Adrenal gland (tissue), 5 donors: ENCODE results near the gene CEP78.

Source experiments
- CTCF ChIP-seq, 6 experiments: fragments of 450-650 bp in 4 of 6; fragments of 200-600 bp in 2 of 6; sonication (generic) in 1 of 6; IDR thresholded peaks; 1 replicate in 5 of 6; 2 replicates in 1 of 6; pipeline versions ENCODE4 v1.5.1 to v1.8.0; 2016 to 2021; ENCODE audit warnings: antibody characterized with exemption in 6 of 6, mild to moderate bottlenecking in 2 of 6, moderate library complexity in 1 of 6
- POLR2A ChIP-seq, 2 donors: fragments of 450-650 bp; IDR thresholded peaks; one replicate each; pipeline ENCODE4 v1.6.1; 2017; ENCODE audit warnings: antibody characterized with exemption in 2 of 2, mild to moderate bottlenecking in 2 of 2, moderate library complexity in 1 of 2
- donor health status: DM: no; HTN: no; CAD: no.

- no peak for TF ChIP-seq CTCF (IDR thresholded peaks at IDR 0.05)
- TF ChIP-seq POLR2A (IDR thresholded peaks at IDR 0.05), result no peak
These were observed 67.6 kb downstream of the CEP78 start for GRCh38 chr9:78303377-78304062.
